GM23338 (cell line): ENCODE results near the gene MYO3B. TPM values are rescaled to one million over a fixed set of nuclear protein-coding genes. Genes with fewer than 3 reads are reported as not detected.

Experiments
- ATAC-seq: fragments of 200-7000 bp; cut with Tn5 transposase; 3 replicates; pipeline ENCODE4 v1.9.1; 2020
- DNase-seq: peaks from one replicate; pipeline ENCODE4 v3.0.0-alpha.2; 2015; ENCODE audit warnings: low spot score
- H2AFZ ChIP-seq: fragments of 200-600 bp; sonication (generic); 2 replicates; pipeline ENCODE4 v1.8.0; 2016; ENCODE audit warnings: antibody characterized with exemption, mild to moderate bottlenecking, moderate library complexity
- H3F3A ChIP-seq: fragments of 200-600 bp; sonication (generic); replicated peaks from 2 replicates; pipeline ENCODE4 v1.8.0; 2017; ENCODE audit warnings: antibody characterized with exemption, mixed run types, low read depth
- H3K27ac ChIP-seq: fragments of 200-600 bp; sonication (generic); 2 replicates; pipeline ENCODE4 v1.6.1; 2016; ENCODE audit warnings: low read depth
- H3K27me3 ChIP-seq: fragments of 200-600 bp; sonication (generic); 2 replicates; pipeline ENCODE4 v1.8.0; 2016; ENCODE audit warnings: mild to moderate bottlenecking, mixed run types, moderate library complexity; ENCODE audit not compliant: insufficient read depth
- H3K36me3 ChIP-seq: fragments of 200-600 bp; sonication (generic); 2 replicates; pipeline ENCODE4 v1.8.0; 2016; ENCODE audit warnings: mild to moderate bottlenecking; ENCODE audit not compliant: insufficient read depth
- H3K4me1 ChIP-seq: fragments of 200-600 bp; sonication (generic); 2 replicates; pipeline ENCODE4 v1.8.0; 2016; ENCODE audit warnings: mild to moderate bottlenecking, moderate library complexity; ENCODE audit not compliant: insufficient read depth
- H3K4me2 ChIP-seq: fragments of 200-600 bp; sonication (generic); 2 replicates; pipeline ENCODE4 v1.7.1; 2017; ENCODE audit warnings: mixed run types
- H3K4me3 ChIP-seq: fragments of 200-600 bp; sonication (generic); 2 replicates; pipeline ENCODE4 v1.6.1; 2016; ENCODE audit warnings: mixed run types
- H3K79me2 ChIP-seq: fragments of 200-600 bp; sonication (generic); replicated peaks from 2 replicates; pipeline ENCODE4 v1.8.0; 2017; ENCODE audit warnings: mild to moderate bottlenecking; ENCODE audit not compliant: insufficient read depth
- H3K9me2 ChIP-seq: fragments of 200-600 bp; sonication (generic); 2 replicates; pipeline ENCODE4 v1.8.0; 2017; ENCODE audit not compliant: insufficient read depth
- H4K20me1 ChIP-seq: fragments of 200-600 bp; sonication (generic); replicated peaks from 2 replicates; pipeline ENCODE4 v1.8.0; 2017; ENCODE audit warnings: mild to moderate bottlenecking; ENCODE audit not compliant: insufficient read depth
- H3K27ac Mint-ChIP-seq: 2 replicates; pipeline ENCODE4 v1.8.0; 2020; ENCODE audit warnings: inconsistent platforms, mild to moderate bottlenecking, moderate library complexity, mixed read lengths
- H3K27me3 Mint-ChIP-seq: 3 replicates; pipeline ENCODE4 v1.8.0; 2022; ENCODE audit warnings: low read depth, mild to moderate bottlenecking, moderate library complexity, mixed read lengths, inconsistent platforms; ENCODE audit not compliant: insufficient read depth, poor library complexity
- H3K36me3 Mint-ChIP-seq: 3 replicates; pipeline ENCODE4 v1.8.0; 2021; ENCODE audit warnings: low read depth, mild to moderate bottlenecking, inconsistent platforms, moderate library complexity, mixed read lengths
- H3K4me1 Mint-ChIP-seq: 3 replicates; pipeline ENCODE4 v1.8.0; 2020; ENCODE audit warnings: mild to moderate bottlenecking, inconsistent platforms, mixed read lengths
- H3K4me3 Mint-ChIP-seq: 3 replicates; pipeline ENCODE4 v1.8.0; 2021; ENCODE audit warnings: moderate library complexity, mild to moderate bottlenecking, inconsistent platforms, mixed read lengths
- H3K9me3 Mint-ChIP-seq: 3 replicates; pipeline ENCODE4 v1.8.0; 2020; ENCODE audit warnings: moderate library complexity, mild to moderate bottlenecking, inconsistent platforms, mixed read lengths
- CREB1 ChIP-seq: fragments of 250-450 bp; sonication (Bioruptor Pico); IDR thresholded peaks from 2 replicates; pipeline ENCODE4 v1.5.0; 2020; ENCODE audit warnings: low read depth, mild to moderate bottlenecking, moderate library complexity
- CTCF ChIP-seq, 2 experiments: fragments of 200-600 bp in 1 of 2; sonication (generic) in 1 of 2; conservative IDR thresholded peaks; 2 replicates each; pipeline versions ENCODE4 v1.5.1 to v1.6.1; 2016 to 2017; ENCODE audit warnings: antibody characterized with exemption in 2 of 2, low read depth in 2 of 2, mild to moderate bottlenecking in 2 of 2, moderate library complexity in 1 of 2
- EZH2 ChIP-seq: fragments of 200-600 bp; sonication (generic); IDR thresholded peaks from one replicate; pipeline ENCODE4 v1.8.0; 2017; ENCODE audit warnings: antibody characterized with exemption, mild to moderate bottlenecking, low read depth; ENCODE audit not compliant: unreplicated experiment
- EZH2phosphoT487 ChIP-seq: fragments of 200-600 bp; sonication (generic); IDR thresholded peaks from one replicate; pipeline ENCODE4 v1.8.1; 2018; ENCODE audit warnings: antibody characterized with exemption; ENCODE audit not compliant: unreplicated experiment
- JUNB ChIP-seq: IDR thresholded peaks from one replicate; pipeline ENCODE4 v1.6.1; 2016; ENCODE audit warnings: antibody characterized with exemption; ENCODE audit not compliant: unreplicated experiment
- NANOG ChIP-seq: IDR thresholded peaks from 2 replicates; pipeline ENCODE4 v1.6.1; 2016; ENCODE audit warnings: antibody characterized with exemption, borderline replicate concordance
- POLR2AphosphoS5 ChIP-seq: IDR thresholded peaks from 2 replicates; pipeline ENCODE4 v1.6.1; 2016; ENCODE audit warnings: antibody characterized with exemption, low read depth
- STAT1 ChIP-seq: IDR thresholded peaks from one replicate; pipeline ENCODE4 v1.6.1; 2016; ENCODE audit warnings: antibody characterized with exemption; ENCODE audit not compliant: unreplicated experiment
- ZNF114 ChIP-seq: fragments of 250-450 bp; sonication (Bioruptor Pico); IDR thresholded peaks from 2 replicates; pipeline ENCODE4 v1.5.0; 2020; ENCODE audit warnings: mild to moderate bottlenecking, moderate library complexity
- ZNF331 ChIP-seq: fragments of 250-450 bp; sonication (Bioruptor Pico); IDR thresholded peaks from 2 replicates; pipeline ENCODE4 v1.5.0; 2020; ENCODE audit warnings: low read depth, mild to moderate bottlenecking, moderate library complexity
- polyA plus RNA-seq: library from polyadenylated mRNA; unstranded; fragments of >200 nt; fragmentation: Nextera tagmentation; extraction: Ambion mirVana; gene quantifications from 2 replicates; pipeline ENCODE4 v1.2.1, GENCODE V29; 2016
- total RNA-seq: library from RNA; depleted of rRNA; stranded (reverse); fragments of >200 nt; shearing (Covaris generic); gene quantifications from 2 replicates; pipeline ENCODE4 v1.2.3, GENCODE V29; 2014
- TF ChIP-seq, protein P1 (sequence below): IDR thresholded peaks from one replicate; pipeline ENCODE4 v1.6.1; 2018; ENCODE audit warnings: antibody characterized with exemption; ENCODE audit not compliant: unreplicated experiment
- TF ChIP-seq, protein P2 (sequence below): IDR thresholded peaks from 2 replicates; pipeline ENCODE4 v1.6.1; 2016; ENCODE audit warnings: antibody characterized with exemption
- TF ChIP-seq, protein P3 (sequence below): fragments of 250-450 bp; sonication (Bioruptor Pico); IDR thresholded peaks from 2 replicates; pipeline ENCODE4 v1.5.0; 2020; ENCODE audit warnings: mild to moderate bottlenecking, moderate library complexity

Gene MYO3B
- total and polyA plus RNA-seq, 2 experiments from 2014 or later: 0.42 TPM; not detected in 1

GRCh38 chr2:170298115-170298514 lies 120.2 kb downstream of the MYO3B start:
- no peaks in the 10 kb centered on the region for H3K9me3 Mint-ChIP-seq
- Histone ChIP-seq H3K4me2 (no peak overlapping the region), H3K4me1 (no peaks in the 10 kb centered on the region), H3K4me3 (no peak overlapping the region), H2AFZ (no peak overlapping the region), H3K27ac (no peak overlapping the region), H3K36me3 (no peaks in the 10 kb centered on the region), H4K20me1 (no peaks in the 10 kb centered on the region), H3K9me2 (no peaks in the 10 kb centered on the region; the same call in 1 of the 2 replicates), H3F3A (no peaks in the 10 kb centered on the region), H3K27me3 (no peaks in the 10 kb centered on the region), H3K79me2 (no peaks in the 10 kb centered on the region)
- H3K36me3 Mint-ChIP-seq: no peaks in the 10 kb centered on the region
- H3K27ac Mint-ChIP-seq: no peak overlapping the region
- H3K4me3 Mint-ChIP-seq: no peak overlapping the region
- no peaks in the 10 kb centered on the region for H3K4me1 Mint-ChIP-seq
- ATAC-seq (no peak), DNase-seq (no peak)
- no peaks in the 10 kb centered on the region for H3K27me3 Mint-ChIP-seq
- no peak for TF ChIP-seq CREB1 (CRISPR knock-in tag)
- no peak for TF ChIP-seq NANOG
- TF ChIP-seq, protein P1, sequence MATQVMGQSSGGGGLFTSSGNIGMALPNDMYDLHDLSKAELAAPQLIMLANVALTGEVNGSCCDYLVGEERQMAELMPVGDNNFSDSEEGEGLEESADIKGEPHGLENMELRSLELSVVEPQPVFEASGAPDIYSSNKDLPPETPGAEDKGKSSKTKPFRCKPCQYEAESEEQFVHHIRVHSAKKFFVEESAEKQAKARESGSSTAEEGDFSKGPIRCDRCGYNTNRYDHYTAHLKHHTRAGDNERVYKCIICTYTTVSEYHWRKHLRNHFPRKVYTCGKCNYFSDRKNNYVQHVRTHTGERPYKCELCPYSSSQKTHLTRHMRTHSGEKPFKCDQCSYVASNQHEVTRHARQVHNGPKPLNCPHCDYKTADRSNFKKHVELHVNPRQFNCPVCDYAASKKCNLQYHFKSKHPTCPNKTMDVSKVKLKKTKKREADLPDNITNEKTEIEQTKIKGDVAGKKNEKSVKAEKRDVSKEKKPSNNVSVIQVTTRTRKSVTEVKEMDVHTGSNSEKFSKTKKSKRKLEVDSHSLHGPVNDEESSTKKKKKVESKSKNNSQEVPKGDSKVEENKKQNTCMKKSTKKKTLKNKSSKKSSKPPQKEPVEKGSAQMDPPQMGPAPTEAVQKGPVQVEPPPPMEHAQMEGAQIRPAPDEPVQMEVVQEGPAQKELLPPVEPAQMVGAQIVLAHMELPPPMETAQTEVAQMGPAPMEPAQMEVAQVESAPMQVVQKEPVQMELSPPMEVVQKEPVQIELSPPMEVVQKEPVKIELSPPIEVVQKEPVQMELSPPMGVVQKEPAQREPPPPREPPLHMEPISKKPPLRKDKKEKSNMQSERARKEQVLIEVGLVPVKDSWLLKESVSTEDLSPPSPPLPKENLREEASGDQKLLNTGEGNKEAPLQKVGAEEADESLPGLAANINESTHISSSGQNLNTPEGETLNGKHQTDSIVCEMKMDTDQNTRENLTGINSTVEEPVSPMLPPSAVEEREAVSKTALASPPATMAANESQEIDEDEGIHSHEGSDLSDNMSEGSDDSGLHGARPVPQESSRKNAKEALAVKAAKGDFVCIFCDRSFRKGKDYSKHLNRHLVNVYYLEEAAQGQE: no peak
- TF ChIP-seq CTCF (conservative IDR thresholded peaks at IDR 0.05; ENCODE audit: low read depth in 2 of 2): no peak
- no peak for TF ChIP-seq ZNF331 (CRISPR knock-in tag)
- TF ChIP-seq, protein P2, sequence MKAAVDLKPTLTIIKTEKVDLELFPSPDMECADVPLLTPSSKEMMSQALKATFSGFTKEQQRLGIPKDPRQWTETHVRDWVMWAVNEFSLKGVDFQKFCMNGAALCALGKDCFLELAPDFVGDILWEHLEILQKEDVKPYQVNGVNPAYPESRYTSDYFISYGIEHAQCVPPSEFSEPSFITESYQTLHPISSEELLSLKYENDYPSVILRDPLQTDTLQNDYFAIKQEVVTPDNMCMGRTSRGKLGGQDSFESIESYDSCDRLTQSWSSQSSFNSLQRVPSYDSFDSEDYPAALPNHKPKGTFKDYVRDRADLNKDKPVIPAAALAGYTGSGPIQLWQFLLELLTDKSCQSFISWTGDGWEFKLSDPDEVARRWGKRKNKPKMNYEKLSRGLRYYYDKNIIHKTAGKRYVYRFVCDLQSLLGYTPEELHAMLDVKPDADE: no peak
- TF ChIP-seq JUNB: no peak
- TF ChIP-seq EZH2: no peak
- no peak for TF ChIP-seq POLR2AphosphoS5
- TF ChIP-seq, protein P3, sequence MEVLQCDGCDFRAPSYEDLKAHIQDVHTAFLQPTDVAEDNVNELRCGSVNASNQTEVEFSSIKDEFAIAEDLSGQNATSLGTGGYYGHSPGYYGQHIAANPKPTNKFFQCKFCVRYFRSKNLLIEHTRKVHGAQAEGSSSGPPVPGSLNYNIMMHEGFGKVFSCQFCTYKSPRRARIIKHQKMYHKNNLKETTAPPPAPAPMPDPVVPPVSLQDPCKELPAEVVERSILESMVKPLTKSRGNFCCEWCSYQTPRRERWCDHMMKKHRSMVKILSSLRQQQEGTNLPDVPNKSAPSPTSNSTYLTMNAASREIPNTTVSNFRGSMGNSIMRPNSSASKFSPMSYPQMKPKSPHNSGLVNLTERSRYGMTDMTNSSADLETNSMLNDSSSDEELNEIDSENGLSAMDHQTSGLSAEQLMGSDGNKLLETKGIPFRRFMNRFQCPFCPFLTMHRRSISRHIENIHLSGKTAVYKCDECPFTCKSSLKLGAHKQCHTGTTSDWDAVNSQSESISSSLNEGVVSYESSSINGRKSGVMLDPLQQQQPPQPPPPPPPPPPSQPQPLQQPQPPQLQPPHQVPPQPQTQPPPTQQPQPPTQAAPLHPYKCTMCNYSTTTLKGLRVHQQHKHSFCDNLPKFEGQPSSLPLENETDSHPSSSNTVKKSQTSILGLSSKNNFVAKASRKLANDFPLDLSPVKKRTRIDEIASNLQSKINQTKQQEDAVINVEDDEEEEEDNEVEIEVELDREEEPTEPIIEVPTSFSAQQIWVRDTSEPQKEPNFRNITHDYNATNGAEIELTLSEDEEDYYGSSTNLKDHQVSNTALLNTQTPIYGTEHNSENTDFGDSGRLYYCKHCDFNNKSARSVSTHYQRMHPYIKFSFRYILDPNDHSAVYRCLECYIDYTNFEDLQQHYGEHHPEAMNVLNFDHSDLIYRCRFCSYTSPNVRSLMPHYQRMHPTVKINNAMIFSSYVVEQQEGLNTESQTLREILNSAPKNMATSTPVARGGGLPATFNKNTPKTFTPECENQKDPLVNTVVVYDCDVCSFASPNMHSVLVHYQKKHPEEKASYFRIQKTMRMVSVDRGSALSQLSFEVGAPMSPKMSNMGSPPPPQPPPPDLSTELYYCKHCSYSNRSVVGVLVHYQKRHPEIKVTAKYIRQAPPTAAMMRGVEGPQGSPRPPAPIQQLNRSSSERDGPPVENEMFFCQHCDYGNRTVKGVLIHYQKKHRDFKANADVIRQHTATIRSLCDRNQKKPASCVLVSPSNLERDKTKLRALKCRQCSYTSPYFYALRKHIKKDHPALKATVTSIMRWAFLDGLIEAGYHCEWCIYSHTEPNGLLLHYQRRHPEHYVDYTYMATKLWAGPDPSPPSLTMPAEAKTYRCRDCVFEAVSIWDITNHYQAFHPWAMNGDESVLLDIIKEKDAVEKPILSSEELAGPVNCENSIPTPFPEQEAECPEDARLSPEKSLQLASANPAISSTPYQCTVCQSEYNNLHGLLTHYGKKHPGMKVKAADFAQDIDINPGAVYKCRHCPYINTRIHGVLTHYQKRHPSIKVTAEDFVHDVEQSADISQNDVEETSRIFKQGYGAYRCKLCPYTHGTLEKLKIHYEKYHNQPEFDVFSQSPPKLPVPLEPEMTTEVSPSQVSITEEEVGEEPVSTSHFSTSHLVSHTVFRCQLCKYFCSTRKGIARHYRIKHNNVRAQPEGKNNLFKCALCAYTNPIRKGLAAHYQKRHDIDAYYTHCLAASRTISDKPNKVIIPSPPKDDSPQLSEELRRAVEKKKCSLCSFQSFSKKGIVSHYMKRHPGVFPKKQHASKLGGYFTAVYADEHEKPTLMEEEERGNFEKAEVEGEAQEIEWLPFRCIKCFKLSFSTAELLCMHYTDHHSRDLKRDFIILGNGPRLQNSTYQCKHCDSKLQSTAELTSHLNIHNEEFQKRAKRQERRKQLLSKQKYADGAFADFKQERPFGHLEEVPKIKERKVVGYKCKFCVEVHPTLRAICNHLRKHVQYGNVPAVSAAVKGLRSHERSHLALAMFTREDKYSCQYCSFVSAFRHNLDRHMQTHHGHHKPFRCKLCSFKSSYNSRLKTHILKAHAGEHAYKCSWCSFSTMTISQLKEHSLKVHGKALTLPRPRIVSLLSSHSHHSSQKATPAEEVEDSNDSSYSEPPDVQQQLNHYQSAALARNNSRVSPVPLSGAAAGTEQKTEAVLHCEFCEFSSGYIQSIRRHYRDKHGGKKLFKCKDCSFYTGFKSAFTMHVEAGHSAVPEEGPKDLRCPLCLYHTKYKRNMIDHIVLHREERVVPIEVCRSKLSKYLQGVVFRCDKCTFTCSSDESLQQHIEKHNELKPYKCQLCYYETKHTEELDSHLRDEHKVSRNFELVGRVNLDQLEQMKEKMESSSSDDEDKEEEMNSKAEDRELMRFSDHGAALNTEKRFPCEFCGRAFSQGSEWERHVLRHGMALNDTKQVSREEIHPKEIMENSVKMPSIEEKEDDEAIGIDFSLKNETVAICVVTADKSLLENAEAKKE (CRISPR knock-in tag): no peak
- TF ChIP-seq STAT1: no peak
- no peak for TF ChIP-seq EZH2phosphoT487
- no peak for TF ChIP-seq ZNF114
